ENCODE results near the gene XIST.
"Not testable (repeated sequence)": the region's sequence is repeated elsewhere in the genome, so short reads cannot be mapped to it uniquely, and the experiment has no call there.

XIST gene

DNA sequence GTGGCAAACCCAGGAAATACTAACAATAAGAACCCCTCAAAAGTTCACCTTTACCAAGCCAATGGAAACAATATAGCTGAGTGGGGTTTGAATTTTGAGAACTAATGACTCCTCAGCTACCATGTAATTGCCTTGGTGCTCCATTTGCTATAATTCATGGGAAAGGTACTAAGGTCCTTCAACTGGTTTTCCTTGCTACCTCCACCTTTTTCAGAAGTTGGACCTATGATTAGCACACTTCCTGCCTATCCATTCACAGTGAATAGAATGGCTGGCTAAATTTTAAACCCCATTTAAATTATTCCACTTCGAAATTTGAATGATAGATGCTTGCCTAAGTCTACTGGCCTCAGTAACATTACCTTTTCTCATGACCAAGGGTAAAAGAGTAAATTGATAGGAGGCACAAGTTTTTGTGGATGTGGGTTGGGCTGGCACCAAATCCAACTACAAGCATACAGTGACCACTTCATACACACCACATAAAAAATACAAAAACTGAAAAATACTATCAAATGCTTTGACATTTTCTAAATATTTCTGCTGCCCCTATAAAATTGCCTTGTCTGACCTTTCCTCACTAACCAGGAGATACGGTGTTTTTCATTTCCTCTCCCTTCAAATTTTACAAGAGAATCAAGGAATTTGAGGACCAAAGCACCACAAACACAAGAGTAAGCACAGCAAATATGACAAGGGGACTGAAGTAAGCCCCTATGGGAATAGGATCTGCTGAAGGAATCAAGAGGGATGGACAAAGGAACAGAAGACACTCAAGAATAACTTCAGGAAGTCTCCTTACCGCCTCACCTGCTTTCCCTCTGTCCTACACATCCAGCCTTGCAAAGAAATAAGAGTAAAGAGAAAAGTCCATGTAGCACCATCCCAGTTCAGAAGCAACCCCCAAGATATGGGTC is 34.1 kb downstream of the XIST start:
- DNase-seq (ENCODE audit: low spot score), result no peak
- TF ChIP-seq, protein P1, sequence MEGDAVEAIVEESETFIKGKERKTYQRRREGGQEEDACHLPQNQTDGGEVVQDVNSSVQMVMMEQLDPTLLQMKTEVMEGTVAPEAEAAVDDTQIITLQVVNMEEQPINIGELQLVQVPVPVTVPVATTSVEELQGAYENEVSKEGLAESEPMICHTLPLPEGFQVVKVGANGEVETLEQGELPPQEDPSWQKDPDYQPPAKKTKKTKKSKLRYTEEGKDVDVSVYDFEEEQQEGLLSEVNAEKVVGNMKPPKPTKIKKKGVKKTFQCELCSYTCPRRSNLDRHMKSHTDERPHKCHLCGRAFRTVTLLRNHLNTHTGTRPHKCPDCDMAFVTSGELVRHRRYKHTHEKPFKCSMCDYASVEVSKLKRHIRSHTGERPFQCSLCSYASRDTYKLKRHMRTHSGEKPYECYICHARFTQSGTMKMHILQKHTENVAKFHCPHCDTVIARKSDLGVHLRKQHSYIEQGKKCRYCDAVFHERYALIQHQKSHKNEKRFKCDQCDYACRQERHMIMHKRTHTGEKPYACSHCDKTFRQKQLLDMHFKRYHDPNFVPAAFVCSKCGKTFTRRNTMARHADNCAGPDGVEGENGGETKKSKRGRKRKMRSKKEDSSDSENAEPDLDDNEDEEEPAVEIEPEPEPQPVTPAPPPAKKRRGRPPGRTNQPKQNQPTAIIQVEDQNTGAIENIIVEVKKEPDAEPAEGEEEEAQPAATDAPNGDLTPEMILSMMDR (IDR thresholded peaks at IDR 0.05; ENCODE audit: extremely low read depth, missing control alignments), result no peak

DNA sequence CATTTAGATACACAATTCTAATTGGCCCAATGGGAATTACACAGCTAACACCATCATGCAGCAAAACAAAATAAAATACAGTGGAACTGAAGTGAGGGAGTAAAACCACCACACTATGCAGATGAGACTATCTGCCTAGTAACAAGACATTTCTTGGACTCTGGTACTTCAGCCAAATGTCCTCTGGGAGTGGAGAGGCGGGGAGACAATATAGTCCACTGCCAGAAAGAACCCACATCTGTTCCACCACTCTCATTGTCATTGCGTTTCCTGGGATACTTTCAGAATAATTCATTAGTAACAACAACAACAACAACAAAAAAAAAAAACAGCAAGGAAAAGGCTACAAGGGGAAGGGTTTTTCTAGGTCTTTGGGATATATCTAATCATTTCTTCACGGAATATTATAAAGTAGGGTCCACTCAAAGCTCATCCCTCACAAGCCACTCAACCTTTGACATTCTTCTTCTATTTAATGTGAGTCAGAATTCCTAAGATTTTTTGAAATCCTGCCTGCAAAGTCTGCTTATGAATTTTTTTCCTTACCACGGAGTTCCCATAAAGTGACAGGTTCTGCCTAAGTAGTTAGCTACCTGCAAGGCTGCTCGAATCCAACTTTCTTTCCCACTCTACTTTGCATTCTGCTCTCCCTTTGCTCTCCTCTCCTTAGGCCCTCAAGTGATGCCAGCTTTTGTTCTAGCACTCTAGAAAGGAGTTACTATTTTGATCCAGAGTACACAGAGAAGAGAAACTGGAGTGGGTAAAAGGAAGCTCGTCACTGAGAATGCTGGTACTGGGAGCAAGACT is 34.9 kb downstream of the XIST start:
- TF ChIP-seq, protein P1 (IDR thresholded peaks at IDR 0.05; ENCODE audit: extremely low read depth, missing control alignments), result no peak
- DNase-seq (ENCODE audit: low spot score), result no peak

DNA sequence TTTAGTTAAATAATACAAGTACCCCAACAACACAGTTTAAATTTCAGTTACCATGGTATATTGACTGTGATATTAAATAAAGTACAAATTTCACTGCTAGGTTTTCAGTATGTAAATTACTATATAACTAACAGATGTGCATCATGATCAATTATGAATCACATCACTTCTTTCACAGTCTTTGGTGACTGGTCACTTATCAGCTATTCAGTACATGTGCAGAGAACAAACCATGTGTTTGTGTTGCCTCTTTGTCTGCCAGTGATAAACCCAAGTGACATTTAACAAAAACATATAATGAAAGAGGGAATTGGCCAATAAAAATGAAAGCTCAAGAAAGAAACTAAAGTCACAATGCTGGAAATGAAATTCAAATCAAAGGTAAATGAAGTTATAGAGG is 40.3 kb downstream of the XIST start:
- no peak for DNase-seq (ENCODE audit: low spot score)
- TF ChIP-seq, protein P1 (IDR thresholded peaks at IDR 0.05; ENCODE audit: extremely low read depth, missing control alignments), result no peak

DNA sequence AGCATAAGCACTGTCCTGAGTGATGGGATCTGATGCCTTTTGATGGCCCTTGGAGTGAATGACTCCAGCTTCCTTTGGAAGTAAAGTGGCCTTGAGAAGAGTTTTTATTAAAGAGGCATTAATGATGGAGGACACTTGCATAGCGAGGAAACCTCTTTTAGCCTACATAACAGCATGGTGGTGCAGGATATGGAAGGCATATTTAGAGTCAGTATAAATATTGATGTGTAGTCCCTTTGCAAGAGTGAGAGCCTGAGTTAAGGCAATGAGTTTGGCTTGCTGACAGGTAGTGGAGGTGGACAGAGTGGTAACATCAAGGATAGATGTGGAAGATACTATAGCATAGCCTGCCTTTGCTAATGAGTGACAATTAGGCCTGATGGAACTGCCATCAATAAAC is 48.4 kb downstream of the XIST start:
- DNase-seq (ENCODE audit: low spot score), result not testable (repeated sequence)

DNA sequence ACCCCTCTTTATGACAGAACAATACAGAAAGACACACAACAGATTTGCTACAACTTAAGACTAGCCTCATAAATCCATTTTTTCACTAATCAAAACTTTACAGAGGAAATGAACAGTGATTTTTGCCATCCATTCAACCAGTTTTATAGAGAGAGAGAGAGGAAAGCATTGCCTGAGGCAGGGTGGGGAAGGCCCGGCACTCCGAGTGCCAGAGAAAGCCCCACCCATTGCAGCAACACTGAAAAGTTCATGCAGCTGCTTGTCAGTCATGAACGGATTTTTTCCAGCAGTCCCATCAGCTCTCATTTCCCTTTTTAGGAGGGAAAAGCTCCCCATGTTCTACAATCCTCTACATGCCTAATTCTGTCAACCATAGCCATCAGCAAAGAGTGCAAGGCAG is 52.6 kb downstream of the XIST start:
- TF ChIP-seq, protein P1 (IDR thresholded peaks at IDR 0.05; ENCODE audit: extremely low read depth, missing control alignments), result no peak
- no peak for DNase-seq (ENCODE audit: low spot score)

DNA sequence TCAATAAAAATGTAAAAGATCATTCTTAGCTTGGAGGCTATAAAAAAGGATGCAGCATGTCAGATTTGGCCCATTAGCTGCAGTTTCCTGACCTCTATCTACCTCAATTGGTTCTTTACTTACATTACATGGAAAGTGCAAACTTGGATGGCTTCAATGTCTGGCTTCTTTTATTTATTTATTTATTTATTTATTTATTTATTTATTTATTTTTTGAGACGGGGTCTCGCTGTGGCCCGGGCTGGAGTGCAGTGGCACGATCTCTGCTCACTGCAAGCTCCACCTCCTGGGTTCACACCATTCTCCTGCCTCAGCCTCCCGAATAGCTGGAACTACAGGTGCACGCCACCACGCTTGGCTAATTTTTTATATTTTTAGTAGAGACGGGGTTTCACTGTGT is 60.0 kb downstream of the XIST start:
- DNase-seq (ENCODE audit: low spot score), result not testable (repeated sequence)

DNA sequence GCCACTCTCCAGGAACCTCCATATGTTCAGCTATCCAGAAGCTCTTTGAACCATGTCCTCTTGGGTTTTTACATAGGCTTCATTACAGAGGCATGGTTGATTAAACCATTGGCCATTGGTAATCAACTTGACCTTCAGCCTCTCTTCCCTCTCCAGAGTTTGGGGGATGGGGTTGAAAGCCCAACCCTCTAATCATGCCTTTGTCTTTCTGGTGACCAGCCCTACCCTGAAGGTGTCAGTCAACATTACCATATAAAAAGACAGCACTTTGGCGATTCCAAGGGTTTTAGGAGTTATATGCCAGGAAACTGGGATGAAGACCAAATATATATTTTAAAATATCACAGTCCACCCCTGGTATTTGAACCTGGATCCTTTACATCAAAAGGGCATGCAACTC is 67.0 kb downstream of the XIST start:
- TF ChIP-seq, protein P1 (IDR thresholded peaks at IDR 0.05; ENCODE audit: extremely low read depth, missing control alignments), result no peak
- DNase-seq (ENCODE audit: low spot score), result no peak
